Ecto neural progenitor cell (in vitro differentiated cells): ENCODE results near the gene LGALS3.

ENCODE experiments used
- DNase-seq: peaks from one replicate; pipeline ENCODE4 v3.0.0-alpha.2; 2018; ENCODE audit warnings: low spot score

The LGALS3 gene

DNA sequence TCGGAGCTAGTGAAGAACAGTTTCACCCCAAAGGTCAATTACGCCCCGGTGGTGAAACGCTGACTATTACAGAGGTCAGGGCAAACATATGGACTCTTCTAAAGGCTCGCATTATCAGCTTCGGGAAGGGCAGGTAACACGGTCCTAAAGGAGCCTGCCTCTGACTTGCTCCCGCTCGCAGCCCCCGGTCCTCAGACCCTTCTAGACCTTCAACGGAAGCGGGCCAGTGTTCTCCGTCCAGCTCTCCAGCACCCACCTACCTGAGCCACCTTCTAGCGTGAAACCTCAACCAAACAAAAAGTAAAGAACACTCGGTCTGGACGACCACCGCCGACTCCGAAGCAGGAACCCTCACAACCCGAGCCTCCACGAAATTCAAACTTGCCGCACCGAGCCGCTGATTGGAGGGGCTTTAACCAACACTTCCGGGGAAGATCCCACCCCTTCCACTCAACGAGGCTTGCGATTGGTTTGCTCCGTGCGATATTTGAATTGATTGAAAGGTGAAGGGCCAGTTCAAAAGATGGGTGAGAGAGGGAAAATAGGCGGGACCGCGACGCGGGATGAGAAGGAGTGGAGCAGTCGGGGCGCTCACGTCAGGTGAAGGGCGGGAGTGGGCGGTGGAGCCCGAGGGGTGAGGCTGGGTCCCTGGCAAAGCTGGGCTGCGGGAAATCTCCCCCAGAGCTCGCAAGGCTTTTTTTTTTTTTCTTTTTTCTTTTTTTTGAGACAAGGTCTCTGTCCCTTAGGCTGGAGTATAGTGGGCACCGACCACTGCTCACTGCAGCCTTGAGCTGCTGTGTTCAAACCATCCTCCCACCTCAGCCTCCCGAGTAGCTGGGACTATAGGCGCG is 62.4 kb downstream of the LGALS3 start, which contains the start of gene DLGAP5:
Gene DLGAP5 (minus strand): TSS at position 383 of the 851 bp plus-strand sequence. CDS start 2,406 bp downstream, outside the sequence.
- peak; percentile 94 for DNase-seq

DNA sequence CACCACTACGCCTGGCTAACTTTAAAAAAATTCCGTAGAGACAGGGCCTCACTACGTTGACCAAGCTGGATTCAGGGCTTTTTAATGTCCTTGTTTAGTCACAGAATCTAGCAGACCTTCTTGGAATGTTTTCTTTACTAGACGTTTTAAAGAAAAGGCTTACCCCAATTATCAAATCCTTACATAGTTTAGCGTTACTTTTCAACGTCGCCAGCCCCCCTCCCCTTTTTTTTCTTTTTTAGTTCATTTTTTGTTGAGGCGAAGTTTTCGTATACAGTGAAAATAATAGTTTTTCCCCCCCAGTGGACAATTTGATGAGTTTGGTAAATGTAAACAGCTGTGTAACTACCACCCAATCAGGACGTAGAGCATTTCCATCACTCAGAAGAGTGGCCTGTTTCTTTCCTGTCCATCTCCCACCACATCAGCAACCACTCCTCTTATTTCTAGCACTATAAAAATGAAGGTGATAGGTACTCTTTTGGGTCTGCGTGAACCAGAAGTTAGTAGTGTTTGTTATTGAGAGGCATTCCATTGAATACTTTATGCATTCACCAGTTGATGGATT is 63.1 kb downstream of the LGALS3 start:
- no peak for DNase-seq

- no peak for DNase-seq
Observed at GRCh38 chr14:55194656-55195355, 65.8 kb downstream of the LGALS3 start.
